NCI-H187 (cell line): ENCODE data around the gene SYNDIG1.

Experiments used
- DNase-seq, 2 experiments: peaks; one replicate each; lab custom pipeline; 2025; lab: John Stamatoyannopoulos, UW

The SYNDIG1 gene

GRCh38 chr20:24469116-24469893, at the start of gene SYNDIG1:
TSS of gene SYNDIG1 (plus strand) at chr20:24469629. CDS start at chr20:24543098, 73,469 bp downstream.
- DNase-seq, result no peak

GRCh38 chr20:24419786-24420185, 49.6 kb upstream of the SYNDIG1 start:
- no peak for DNase-seq

GRCh38 chr20:24420567-24420966, 48.9 kb upstream of the SYNDIG1 start:
- no peak for DNase-seq

GRCh38 chr20:24421071-24421470, 48.4 kb upstream of the SYNDIG1 start:
- DNase-seq, result no peak

GRCh38 chr20:24422091-24422760, 47.2 kb upstream of the SYNDIG1 start:
- no peak for DNase-seq

GRCh38 chr20:24423390-24424313, 45.8 kb upstream of the SYNDIG1 start:
- DNase-seq, result no peak

GRCh38 chr20:24425523-24426135, 43.8 kb upstream of the SYNDIG1 start:
- DNase-seq, result no peak

GRCh38 chr20:24431279-24432045, 38.0 kb upstream of the SYNDIG1 start:
- DNase-seq, result no peak

GRCh38 chr20:24432046-24432442, 37.4 kb upstream of the SYNDIG1 start:
- DNase-seq, result no peak

- no peak for DNase-seq
These were observed 33.3 kb upstream of the SYNDIG1 start for GRCh38 chr20:24436160-24436559.

- no peak for DNase-seq
These were observed 32.0 kb upstream of the SYNDIG1 start for GRCh38 chr20:24437196-24438082.

GRCh38 chr20:24438331-24438730, 31.1 kb upstream of the SYNDIG1 start:
- DNase-seq, result no peak

- DNase-seq, result no peak
These were observed 29.6 kb upstream of the SYNDIG1 start for GRCh38 chr20:24439737-24440387.

- no peak for DNase-seq
These were observed 27.8 kb upstream of the SYNDIG1 start for GRCh38 chr20:24441661-24442060.

- no peak for DNase-seq
These were observed 26.5 kb upstream of the SYNDIG1 start for GRCh38 chr20:24442909-24443308.

GRCh38 chr20:24443436-24443835, 26.0 kb upstream of the SYNDIG1 start:
- DNase-seq, result no peak

- DNase-seq, result no peak
These were observed 24.8 kb upstream of the SYNDIG1 start for GRCh38 chr20:24444526-24445190.

GRCh38 chr20:24445510-24446170, 23.8 kb upstream of the SYNDIG1 start:
- no peak for DNase-seq

- DNase-seq, result no peak
These were observed 22.6 kb upstream of the SYNDIG1 start for GRCh38 chr20:24446811-24447210.
